Activated effector memory CD4-positive, alpha-beta T cell treated with anti-CD3 and anti-CD28 coated beads, Interleukin-2, amount 50 U/mL, for 16 hours (primary cell): ENCODE results near the gene STARD5.
A peak's percentile ranks its signal among the peaks of the same experiment; 100 is the strongest.

Experiments
- DNase-seq: peaks from one replicate; pipeline ENCODE4 v3.0.0-alpha.2; 2020

STARD5 gene

DNA sequence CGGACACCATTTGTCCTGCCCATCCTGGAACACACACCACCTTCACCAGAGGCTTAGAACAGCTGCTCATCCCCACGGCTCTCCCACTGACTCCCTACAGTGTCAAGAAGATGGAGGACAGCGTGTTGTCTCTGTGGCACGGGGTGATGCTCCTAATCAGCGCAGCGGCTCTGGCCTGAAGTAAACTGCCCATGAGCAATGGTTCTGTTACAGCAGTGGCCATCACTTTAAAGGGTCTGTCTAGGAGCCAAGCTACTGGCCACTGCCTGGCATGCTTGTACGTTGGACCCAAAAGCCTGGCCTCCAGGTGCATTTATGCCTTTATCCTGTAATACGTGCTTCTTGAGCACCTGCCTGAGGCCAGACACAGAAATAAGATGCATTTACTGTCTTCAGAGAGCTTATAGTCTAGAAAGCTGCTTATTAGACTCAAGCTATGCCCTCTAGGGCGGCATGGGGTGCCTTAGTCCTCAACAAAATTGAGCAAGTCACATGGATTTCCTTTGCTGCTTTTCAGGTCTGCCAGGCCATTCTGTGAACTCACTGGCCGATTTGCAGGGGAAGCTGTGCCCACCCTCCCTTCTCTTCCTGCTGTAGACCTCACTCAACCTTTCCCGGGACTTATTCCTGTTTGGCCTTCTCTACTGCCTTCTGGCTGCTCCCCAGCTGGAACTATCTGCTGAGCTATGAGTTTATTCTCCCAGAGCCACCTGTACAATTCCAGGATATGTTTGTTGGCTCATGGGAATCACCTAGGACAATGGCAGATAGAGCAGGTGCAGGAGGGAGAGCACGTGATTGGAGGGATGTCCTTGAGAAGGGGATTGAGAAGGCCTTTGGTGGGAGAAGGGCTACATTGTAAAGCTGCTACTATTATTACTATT lies 51.9 kb downstream of the STARD5 start:
- DNase-seq, result peak; percentile 37

DNA sequence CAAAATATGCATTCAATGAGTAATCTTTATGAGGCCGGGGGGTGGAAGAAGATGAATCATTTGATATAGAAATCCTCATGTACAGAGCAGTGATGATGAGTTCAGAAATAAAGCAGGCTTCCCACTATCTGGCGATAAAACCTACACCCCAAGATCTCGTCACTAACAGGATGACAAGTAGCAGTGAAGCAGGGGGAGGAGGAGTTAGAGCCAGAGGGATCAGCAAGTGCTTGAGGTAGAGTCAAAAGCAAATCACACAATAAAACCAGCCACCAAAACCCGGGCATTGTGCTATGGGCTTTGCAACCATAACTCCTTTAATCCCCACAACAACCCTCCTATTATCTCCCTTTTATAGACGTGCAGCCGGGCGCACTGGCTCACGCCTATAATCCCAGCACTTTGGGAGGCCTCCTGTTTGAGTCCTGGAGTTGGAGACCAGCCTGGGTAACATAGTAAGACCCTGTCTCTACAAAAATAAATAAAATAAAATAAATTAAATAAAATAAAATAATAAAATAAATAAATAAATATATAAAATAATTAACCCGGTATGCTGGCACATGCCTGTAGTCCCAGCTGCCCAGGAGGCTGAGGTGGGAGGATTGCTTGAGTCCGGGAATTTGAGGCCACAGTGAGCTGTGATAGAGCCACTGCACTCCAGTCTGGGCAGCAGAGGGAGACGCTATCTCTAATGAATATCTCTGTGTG lies 53.0 kb downstream of the STARD5 start:
- DNase-seq, result peak; percentile 14

DNA sequence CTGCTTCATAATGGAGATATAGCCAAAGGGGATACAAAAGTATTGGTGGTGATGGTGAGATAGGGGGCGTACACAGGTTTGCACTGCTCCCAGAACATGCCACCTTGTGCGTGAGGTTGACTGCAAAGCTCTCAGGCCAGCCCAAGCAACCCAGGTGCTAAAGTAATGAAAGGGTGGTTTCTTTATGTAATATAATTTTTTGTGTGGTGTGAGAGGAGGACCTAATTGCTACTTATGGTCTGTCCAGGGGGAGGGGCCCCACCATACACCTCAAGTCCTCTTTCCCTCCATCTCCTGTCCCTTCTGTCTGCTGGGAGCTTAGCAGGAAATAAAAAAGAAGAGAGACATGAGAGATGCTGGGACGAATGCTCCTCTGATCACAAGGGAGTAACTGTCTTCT lies 53.8 kb downstream of the STARD5 start:
- DNase-seq, result no peak

DNA sequence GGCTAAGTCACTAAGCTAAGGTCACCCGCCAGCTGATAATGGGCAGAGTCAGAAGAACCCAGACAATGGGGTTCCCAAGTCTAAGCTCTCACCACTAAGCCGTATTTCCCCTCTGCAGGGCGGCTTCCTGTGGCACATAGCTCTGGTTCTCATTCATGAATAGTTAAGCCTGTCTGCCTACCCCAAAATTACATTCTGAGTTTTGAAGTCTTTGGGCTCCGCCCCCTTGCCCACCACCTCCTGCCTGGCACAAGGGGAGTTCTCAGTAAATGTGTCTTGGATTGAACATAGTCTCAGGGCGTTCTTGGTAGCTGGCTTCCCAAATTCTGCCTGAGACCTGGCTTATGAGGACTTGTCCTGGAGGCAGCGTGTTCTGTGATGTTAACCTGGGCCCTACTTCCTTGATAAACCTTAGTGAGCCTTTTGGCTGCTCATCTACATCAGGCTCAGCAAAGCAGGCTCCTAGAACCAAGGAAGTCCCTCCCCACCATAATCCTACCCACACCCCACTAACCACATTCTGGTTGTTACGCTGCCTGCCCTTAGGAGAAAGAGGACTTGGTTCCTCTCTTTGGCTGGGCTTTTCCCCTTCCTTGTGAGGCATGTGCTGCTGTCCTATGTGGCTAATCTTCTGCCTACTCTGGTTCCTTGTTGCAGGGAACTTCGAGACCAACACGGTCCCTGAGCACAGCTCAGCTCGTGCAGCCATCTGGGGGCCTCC lies 54.9 kb downstream of the STARD5 start:
- DNase-seq, result no peak

DNA sequence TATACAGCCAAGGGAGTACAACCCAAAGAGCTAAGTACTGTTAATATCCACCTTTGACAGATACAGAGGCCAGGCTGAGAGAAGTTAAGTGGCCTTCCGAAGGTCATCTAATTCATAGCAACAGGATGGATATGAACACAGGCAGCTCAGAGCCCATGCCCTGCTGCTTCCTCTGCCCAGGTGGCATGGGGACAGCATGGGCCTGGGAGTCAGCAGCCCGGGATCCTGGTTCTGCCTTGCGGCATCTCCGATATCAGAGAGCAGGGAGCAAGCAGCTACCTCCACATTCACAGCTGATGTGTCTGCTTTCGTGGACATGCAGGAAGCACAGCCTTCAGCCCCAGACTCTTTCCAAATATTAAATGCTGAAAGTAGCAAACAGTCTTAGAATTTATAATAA lies 55.6 kb downstream of the STARD5 start:
- DNase-seq, result no peak

DNA sequence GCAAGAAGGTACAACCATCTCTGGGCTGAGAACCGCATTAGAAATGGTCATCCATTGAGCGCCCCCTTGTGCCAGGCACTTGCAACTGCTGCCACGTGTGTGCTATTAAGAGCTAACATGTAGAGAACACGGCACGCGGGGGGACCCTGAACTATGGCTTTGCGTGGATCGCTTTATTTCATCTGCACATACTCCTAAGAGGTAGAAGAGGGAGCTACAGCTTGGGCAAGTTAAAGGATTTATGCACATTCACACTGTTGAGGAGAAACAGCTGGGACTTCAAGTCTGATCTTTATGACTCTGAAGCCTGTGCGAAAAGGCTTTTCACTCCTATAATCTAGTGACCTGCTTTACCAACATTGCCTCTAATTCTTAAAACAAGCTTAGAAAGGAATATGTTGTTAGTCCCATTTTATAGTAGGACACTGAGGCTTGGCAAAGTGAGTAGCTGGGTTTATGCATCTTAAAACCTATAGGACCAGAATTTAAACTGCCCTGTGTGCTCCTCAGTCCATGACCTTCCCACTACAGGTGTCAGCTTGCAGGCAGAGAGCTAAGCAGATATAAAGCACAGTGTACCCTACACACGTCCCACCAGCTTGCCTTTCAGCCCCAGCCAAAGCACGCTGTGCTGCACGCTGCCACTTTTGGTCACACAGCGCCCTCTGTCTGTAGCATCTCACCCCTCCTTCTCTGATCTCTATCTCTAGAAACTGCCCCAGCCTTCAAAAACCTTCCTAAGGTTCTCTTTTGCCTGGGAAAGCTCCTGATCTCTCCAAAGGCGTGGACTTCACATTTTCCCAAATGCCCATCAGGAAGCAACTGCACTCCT lies 57.8 kb downstream of the STARD5 start:
- DNase-seq, result peak; percentile 92

DNA sequence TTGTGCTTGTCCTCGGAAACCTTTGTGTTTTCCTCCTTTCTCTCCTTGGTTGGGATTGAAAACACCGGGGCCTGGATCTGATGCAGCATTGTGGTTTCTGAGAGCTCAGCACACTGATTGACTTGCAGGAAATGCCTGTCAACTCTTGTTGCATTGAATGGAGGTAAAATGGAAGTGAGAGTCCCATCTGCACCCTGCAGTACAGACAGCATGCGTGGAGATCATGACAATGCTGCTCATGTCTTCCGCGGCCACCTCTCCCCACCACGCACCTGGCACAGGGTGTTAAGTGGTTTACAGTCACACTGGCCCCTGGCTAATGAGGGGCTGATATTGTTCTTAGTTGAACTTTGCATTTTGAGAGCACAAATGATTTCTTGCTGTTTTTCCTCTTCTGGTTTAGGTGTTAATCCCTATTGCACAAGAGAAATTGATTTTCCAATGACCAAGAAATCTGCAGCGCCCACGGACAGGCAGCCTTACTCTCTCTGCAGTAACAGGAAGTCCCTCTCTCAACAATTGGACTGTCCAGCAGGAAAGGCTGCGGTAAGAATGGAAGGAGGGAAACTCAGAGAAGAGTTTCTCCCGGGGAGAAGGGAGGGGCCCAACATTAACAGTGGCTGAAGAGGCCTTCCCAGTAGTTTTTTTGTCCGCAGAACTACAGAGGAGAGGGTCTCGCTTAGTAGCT lies 58.5 kb downstream of the STARD5 start:
- no peak for DNase-seq

DNA sequence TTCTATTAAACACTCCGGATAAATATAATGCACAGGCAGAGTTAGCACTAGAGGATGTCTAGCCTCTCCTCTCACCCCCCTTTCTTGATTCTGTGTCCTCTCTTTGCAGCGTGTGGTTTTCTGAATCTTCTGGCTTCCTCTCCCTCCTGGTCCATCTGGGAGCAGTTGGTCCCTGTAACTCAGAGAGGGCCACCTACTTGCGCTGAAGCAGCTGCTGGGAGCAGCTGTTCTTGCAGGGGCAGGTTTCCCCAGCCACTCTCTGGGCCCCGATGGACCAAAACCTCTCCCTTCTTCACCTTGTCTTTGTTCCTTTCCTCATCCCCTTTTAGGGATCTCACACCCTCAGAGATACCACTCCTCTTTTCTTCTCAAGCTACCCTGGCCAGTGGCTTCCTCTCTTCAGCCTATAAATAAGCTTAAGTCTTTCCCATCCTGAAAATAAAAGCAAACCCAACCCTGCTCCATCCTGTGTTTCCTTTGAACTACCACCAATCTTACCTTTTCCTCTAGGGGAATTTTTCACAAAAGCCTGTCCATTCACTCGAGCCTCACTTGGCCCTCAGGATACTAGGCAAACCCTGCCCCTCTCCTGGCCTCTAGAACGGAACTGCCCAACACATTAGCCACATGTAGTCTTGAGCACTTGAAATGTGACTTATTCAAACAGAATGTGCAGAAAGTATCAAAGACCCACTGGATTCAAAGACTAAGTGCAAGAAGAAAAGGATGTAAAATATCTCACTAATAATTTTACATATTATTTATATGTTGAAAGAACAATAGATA lies 59.7 kb downstream of the STARD5 start:
- no peak for DNase-seq

DNA sequence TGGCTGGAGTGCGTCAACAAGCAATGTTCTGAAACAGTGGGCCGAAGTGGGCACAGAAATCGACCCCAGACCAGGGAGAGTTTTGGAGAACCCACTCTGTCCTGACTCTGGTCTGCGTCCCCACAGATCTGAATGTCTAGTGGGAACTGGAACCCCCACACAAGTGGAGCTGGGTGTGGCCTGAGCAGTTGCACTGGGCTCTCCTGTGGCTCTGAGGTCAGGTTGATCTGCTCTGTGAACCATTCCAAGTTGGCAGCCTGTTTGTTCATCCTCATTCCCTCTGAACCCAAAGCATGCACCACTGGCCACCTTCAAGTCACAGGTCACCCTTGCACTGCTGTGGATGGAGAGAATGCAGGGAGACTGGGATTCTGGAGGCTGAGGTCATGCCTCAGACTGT lies 60.5 kb downstream of the STARD5 start:
- DNase-seq, result no peak

DNA sequence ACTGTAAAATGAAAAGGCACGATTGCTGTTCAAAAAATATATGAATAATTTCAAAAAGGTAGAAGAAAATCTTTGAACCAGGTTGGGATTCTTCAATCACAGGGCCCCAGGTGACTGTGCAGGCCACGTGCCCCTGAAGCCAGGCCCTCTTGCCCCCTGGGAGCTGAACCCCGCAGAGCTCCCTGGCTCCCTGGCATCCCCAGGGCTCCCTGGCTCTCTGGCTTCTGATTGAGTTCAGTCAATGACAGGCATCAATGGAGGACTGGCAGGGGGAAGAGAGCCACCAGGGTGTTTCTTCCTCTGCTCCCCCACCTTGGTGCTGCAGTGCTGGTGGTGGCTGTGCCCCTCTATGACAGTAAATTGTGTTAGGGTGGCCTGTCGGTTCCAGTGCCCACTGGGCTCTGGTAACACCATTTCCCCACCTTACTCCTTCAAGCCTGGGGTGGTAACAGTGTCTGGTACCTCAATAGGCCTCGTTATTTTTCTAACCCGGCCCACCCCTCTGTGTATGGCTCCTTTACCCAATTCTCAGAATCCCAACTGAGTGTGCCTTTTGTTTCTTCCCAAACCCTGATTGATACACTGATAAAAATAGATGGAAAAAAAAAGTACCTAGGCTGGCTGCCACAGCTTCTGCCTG lies 62.6 kb downstream of the STARD5 start:
- DNase-seq, result no peak

DNA sequence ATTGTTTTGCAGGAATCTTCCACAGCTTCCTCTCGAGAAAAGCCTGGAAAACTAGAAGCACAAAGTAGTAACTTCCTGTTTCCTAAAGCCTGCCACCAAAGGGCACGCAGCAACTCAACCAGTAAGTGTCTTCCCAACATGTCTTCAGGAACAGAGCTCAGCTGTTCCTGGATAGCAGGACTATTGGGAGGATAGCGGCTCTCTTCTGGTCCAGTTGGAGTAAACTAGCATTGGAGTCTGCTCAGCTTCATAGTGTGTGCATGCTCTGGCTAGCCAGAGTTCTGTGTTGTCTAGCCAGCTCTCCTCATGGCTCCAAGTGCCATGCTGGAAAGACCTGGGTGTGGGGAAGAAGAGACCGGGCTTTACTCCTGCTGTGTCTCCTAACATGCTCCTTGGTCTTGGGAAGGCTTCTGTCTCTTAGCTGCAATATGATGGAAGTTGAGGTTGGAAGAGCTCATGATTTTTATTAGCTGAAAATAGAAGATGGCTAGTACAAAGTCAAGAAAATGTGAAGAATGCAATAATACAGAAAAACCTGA lies 64.1 kb downstream of the STARD5 start:
- DNase-seq, result no peak
